Renal cortical epithelial cell (primary cell): Measurements from ENCODE around the gene ALPK1. TPM values are rescaled to one million over a fixed set of nuclear protein-coding genes. Genes with fewer than 3 reads are reported as not detected.
A peak's percentile ranks its signal among the peaks of the same experiment; 100 is the strongest.
"Not testable (repeated sequence)": the region's sequence is repeated elsewhere in the genome, so short reads cannot be mapped to it uniquely, and the experiment has no call there.

ENCODE experiments used
- DNase-seq: peaks from one replicate; pipeline ENCODE4 v3.0.0-alpha.2; 2011; ENCODE audit warnings: low read depth
- total RNA-seq: library from RNA; depleted of rRNA; stranded (reverse); fragments of >200 nt; gene quantifications from 2 replicates; pipeline ENCODE4 v1.2.3, GENCODE V29; 2014

Gene ALPK1
- total RNA-seq, 1 donor from 2014 or later = 21.1 TPM

- DNase-seq = no peak
Measured at GRCh38 chr4:112284166-112284565, 13.0 kb upstream of the ALPK1 start.

- DNase-seq = peak; percentile 47
Measured at GRCh38 chr4:112284662-112285411, 12.3 kb upstream of the ALPK1 start.

GRCh38 chr4:112287258-112287989, 9.7 kb upstream of the ALPK1 start:
- DNase-seq = no peak

- DNase-seq = no peak
Measured at GRCh38 chr4:112288455-112288854, 8.7 kb upstream of the ALPK1 start.

GRCh38 chr4:112289407-112290253, 7.5 kb upstream of the ALPK1 start:
- DNase-seq = no peak

GRCh38 chr4:112290341-112290740, 6.8 kb upstream of the ALPK1 start:
- DNase-seq = no peak

- DNase-seq = no peak
Measured at GRCh38 chr4:112299721-112300120, 2.6 kb downstream of the ALPK1 start.

- no peak for DNase-seq
Measured at GRCh38 chr4:112302320-112303274, 5.4 kb downstream of the ALPK1 start.

- not testable (repeated sequence) for DNase-seq
Measured at GRCh38 chr4:112305477-112305876, 8.3 kb downstream of the ALPK1 start.

GRCh38 chr4:112309263-112309791, 12.2 kb downstream of the ALPK1 start:
- not testable (repeated sequence) for DNase-seq

- DNase-seq = no peak
Measured at GRCh38 chr4:112311516-112311915, 14.3 kb downstream of the ALPK1 start.

GRCh38 chr4:112312610-112313239, 15.6 kb downstream of the ALPK1 start:
- no peak for DNase-seq

- DNase-seq = no peak
Measured at GRCh38 chr4:112315446-112315845, 18.3 kb downstream of the ALPK1 start.

- DNase-seq = no peak
Measured at GRCh38 chr4:112316360-112316759, 19.2 kb downstream of the ALPK1 start.

- no peak for DNase-seq
Measured at GRCh38 chr4:112318239-112319142, 21.3 kb downstream of the ALPK1 start.

GRCh38 chr4:112321776-112322684, 24.9 kb downstream of the ALPK1 start:
- DNase-seq = peak; percentile 59

GRCh38 chr4:112322866-112323265, 25.7 kb downstream of the ALPK1 start:
- no peak for DNase-seq

- no peak for DNase-seq
Measured at GRCh38 chr4:112325530-112325929, 28.4 kb downstream of the ALPK1 start.
